Stimulated activated CD8-positive, alpha-beta memory T cell treated with anti-CD3 and anti-CD28 coated beads, Interleukin-7, amount 100 ng/mL, for 48 hours (primary cell): ENCODE data around the gene ANO9.

Experiments used
- DNase-seq, 2 donors: peaks; one replicate each; pipeline ENCODE4 v3.0.0-alpha.2; 2020; ENCODE audit warnings: low read depth in 1 of 2; ENCODE audit errors: extremely low read depth in 1 of 2

Gene ANO9, protein sequence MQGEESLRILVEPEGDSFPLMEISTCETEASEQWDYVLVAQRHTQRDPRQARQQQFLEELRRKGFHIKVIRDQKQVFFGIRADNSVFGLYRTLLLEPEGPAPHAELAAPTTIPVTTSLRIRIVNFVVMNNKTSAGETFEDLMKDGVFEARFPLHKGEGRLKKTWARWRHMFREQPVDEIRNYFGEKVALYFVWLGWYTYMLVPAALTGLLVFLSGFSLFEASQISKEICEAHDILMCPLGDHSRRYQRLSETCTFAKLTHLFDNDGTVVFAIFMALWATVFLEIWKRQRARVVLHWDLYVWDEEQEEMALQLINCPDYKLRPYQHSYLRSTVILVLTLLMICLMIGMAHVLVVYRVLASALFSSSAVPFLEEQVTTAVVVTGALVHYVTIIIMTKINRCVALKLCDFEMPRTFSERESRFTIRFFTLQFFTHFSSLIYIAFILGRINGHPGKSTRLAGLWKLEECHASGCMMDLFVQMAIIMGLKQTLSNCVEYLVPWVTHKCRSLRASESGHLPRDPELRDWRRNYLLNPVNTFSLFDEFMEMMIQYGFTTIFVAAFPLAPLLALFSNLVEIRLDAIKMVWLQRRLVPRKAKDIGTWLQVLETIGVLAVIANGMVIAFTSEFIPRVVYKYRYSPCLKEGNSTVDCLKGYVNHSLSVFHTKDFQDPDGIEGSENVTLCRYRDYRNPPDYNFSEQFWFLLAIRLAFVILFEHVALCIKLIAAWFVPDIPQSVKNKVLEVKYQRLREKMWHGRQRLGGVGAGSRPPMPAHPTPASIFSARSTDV

DNA sequence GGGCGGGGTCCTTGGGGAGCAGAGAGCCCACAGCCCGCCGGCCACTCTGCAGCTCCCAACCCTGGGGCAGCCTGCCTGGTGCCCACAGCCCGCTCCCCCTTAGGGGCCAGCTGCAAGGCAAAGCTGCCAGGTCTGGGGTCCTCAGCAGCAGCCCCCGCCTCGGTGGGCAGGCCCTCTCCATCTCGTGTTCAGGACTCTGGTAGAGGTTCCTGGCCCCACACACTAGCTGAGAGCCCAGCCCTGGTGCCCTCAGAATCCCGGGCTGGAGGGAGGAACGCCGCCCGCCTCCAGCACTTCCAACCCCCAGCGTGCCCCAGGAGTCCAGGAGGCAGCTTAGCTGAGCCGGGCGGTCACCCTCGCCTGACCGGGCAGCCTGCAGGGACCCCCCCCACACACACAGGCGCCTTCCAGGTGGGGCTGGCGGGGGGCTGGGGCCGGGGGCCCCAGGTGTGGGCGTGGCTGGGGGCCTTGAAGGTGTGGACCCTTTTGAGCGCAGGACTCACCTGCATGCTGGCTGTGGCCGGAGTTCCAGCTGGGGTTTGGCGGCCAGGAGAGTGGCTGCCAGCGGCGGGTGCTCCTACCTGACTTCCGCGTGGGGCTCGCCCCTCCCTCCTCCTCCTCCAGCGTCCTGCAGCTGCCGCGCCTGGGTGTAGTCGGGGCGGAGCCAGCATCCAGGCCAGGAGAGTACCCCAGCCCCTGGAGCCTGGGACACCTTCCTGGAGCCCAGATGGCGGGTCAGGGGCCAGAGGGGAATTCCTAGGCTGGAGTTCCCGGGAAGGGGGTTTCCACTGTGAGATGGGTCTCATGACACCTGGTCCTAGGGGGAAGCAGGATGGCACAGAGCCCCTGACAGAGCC is at the start of gene ANO9:
Gene ANO9 (minus strand): TSS at position 594 of the 857 bp plus-strand sequence. CDS start 85 bp downstream, at position 509.
- peak in 1 of 2 donors; percentile 43 for DNase-seq

DNA sequence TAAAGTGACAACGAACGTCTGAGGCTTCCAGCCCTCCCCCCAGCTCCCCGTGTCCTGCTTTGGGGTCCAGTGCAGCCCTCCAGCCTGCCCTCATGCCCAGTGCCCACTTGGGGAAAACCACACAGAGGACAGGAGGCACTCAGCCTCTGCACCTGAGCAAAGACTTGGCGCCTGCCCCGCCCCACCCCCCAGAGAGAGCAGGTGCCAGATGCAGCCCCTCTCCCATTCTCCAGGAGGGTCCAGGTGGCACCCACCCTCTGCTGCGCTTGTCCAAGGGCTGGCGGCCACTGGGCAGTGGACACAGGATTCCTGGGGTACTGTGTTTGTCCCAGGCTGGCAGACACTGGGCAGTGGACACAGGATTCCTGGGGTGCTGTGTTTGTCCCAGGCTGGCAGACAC is 49.5 kb upstream of the ANO9 start:
- DNase-seq: no peak

DNA sequence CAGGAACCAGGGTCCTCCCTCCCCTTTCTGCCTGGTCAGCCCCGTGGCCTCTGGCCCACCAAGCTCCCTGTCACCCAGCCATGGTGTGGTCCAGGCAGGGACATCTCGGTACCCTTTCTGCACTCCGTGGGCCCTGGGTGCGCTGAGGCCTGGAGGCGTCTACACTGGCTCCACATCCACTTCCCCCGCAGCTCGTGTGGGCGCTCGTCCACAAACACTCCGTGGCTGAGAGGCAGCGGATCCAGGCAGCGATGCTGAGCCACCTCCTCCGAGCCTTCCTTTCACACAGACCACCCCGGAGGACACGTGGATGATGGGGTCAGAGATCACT is 49.1 kb upstream of the ANO9 start:
- DNase-seq: no peak

DNA sequence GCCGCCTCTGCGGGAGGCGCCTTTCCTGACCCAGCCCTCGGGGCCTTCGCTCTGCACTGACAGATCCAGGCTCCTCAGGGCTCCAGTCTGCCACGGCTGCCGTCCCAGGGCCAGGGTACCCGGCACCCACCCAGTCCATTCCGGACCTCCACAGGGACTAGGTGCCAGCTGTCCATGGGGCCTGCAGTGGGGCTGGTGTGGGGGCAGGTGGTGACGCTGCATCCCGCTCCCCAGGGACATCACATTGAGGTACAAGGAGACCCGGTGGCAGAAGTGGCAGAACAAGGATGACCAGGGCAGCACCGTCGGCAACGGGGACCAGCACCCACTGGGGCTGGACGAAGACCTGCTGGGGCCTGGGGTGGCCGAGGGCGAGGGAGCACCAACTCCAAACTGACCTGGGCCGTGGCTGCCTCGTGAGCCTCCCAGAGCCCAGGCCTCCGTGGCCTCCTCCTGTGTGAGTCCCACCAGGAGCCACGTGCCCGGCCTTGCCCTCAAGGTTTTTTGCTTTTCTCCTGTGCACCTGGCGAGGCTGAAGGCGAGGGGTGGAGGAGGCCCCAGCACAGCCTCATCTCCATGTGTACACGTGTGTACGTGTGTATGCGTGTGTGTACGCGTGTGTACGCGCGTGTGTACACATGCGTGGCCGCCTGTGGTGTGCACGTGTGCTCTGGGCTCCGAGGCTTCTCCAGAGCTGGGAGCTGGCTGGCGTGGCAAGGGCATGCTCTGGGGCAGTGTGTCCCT is 48.5 kb upstream of the ANO9 start:
- no peak for DNase-seq

DNA sequence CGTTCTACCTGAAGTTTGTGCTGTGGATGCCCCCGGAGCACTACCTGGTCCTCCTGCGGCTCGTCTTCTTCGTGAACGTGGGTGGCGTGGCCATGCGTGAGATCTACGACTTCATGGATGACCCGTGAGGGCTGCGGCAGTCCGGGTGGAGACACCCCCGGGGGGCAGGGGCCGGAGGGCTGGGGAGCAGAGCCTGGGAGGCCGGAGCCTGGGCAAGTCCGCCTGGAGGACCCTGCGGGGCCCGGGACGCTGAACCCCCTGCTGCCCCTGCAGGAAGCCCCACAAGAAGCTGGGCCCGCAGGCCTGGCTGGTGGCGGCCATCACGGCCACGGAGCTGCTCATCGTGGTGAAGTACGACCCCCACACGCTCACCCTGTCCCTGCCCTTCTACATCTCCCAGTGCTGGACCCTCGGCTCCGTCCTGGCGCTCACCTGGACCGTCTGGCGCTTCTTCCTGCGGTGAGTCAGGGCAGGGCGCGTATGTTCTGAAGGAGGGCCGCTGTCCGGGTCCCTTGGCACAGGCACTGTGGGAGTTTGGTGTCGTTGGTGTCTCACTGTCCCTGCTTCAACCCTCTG is 47.9 kb upstream of the ANO9 start:
- DNase-seq: no peak

DNA sequence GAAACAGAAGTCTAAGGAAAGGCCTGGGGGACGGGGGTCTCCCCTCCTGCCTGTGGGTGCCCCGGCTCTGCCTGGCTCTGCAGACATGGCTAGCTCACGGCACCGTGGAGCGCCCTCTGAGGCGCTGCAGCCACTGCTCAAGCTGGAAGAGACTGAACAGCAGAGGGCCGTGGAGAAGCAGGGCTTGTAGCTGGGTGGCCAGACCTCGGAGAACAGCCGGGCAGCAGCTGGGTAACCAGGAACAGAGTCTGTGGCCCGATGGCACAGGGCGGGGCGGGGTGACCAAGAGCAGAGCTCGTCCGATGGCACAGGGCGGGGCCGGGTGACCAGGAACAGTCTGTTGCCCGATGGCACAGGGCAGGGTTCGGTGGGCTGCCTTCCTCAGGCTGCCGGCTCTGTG is 47.2 kb upstream of the ANO9 start:
- no peak for DNase-seq

DNA sequence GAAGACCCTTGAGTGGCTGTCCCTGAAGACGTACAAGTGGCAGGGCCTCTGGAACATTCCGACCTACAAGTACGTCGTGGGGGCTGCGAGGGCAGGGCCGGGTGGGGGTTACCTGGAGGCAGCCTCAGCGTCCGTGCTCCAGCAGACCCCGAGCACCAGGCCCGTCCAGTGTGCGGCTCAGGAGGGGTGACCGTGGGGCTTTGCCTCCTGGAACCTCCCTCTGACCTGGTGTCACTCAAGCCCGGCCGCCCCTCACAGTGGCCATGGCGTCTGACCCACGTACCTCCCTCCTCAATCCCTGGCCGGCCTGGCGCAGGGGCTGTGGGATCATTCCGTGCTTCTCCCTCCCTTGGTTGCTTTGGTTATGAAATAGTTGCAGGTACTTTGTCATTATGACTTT is 46.8 kb upstream of the ANO9 start:
- DNase-seq: no peak

DNA sequence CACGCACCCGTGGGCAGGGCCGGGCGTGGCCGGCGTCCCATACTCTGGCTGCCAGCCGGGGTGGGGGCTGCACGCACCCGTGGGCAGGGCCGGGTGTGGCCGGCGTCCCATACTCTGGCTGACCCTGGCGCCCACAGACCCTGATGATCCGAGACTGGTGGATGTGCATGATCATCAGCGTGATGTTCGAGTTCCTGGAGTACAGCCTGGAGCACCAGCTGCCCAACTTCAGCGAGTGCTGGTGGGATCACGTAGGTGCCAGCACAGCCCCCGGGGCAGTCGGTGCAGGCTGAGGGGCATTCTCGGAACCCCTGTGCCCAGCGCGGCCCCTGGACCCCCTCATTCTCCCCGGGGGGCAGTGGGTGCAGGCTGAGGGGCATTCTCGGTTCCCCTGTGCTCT is 46.3 kb upstream of the ANO9 start:
- no peak for DNase-seq

DNA sequence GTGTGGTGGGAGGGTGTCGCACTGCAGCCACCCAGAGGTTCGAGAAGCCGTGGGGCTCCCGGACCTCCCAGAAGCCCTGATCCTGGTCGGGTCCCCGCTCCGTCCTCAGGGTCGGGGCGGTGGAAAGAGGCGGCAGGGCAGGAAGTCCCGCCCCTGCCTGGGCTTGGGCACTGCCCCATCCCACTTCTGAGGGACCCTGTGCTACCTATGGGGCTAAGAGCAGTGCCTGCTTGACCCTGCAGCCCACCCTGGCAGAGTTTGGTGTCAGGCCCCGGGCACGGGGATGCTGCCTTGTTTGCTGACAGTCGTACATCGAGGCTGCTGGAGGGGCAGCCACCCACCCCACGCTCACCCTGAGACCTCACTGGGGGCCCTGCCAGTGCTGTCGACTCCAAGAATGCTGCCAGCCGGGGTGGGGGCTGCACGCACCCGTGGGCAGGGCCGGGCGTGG is 45.8 kb upstream of the ANO9 start:
- DNase-seq: no peak

DNA sequence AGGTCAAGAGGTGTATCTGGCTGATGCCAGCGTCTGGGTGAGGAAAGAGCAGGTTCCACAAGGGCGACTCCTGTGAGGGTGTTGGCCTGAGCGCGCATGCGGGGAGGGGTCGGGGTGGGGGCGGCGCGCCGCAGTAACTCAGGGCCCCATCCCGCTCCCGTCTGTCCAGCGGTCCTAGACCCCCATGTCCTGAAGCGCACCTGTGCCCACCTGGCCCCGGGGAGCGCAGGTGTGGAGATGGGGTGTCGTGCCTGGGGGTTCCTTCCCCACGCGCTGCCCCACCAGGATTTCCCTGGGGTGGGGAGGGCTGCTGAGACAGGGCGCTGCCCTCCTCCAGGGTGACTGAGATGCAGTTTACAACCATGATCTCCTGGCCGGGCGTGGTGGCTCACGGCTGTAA is 44.4 kb upstream of the ANO9 start:
- DNase-seq: no peak

DNA sequence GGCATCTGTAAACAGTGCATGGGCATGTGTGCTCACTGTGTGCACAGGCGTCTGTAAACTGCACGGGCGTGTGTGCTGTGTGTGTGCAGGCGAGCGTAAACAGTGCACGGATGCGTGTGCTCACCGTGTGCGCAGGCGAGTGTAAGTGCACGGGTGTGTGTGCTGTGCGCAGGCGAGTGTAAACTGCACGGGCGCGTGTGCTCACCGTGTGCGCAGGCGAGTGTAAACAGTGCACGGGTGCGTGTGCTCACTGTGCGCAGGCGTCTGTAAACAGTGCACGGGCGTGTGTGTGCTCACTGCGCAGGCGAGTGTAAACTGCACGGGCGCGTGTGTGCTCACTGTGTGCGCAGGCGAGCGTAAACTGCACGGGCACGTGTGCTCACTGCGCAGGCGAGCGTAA is 42.8 kb upstream of the ANO9 start:
- no peak for DNase-seq

DNA sequence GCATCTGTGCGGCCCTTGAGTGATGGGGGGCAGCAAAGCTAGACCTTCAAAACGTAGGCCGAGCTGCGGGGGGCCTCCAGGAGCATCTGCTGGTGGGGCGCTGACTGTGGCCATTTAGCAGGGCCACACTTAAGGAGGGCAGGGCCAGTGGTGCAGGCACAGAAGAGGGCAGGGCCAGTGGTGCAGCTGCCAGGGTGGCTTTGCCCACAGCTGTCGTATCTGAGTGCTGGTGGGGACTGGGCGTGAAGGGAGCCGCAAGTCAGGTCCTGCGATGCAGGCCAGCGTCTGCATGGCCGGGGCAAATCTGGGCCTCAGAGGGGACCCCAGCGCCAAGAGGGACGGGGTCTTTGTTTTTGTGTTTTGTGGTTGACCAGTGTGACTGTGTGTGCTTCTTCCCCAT is 37.5 kb upstream of the ANO9 start:
- DNase-seq: no peak

DNA sequence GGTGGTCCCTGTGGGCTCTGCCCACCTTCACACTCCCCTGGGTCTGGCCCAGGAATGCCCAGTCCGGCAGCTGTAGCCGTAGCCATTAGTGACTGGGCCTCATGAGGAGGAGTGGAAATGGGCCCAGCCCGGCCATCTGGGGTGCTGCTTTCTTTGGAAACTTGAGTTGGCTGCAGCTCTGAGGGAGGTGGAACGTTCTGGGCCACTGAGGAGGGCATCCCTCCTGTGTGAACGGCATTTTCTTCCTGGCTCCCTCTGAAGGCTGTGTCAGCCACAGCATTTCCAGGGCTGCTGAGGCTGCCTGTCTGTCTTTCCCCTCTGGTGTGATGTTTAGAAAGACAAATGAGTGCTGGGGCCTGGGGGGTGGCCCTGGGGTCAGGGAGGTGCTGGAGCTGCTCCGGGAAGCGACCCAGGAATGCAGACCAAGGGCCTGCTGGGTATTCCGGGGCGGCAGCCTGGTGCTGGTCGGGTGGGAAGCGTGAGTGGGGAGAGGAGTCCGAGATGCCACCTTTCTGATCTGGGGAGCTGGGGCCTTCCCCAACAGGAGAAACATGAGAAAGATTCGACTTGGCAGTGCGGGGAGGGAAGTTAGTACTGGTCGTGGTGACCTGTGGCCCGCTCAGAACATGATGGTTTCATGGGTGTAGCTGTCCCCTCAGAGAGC is 35.4 kb upstream of the ANO9 start:
- no peak for DNase-seq

DNA sequence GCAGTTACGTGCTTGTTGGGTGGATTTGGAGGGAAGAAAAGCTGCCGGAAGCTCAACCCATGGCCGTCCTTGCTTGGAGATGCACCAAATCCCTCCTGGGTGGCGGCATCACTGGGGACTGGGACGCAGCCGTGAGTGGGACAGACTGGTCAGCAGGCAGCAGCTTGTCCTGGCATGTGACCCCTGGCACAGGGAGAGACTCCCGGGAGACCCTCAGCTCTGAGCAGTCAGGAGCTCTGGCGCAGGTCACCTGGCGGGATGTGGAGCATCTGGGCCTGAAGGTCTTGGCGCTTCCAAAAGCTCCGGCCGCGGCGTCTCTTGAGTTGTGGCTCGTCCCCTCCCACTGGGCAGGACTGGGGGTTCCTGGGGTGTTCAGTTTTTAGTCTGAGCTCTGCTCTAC is 34.6 kb upstream of the ANO9 start:
- DNase-seq: no peak

DNA sequence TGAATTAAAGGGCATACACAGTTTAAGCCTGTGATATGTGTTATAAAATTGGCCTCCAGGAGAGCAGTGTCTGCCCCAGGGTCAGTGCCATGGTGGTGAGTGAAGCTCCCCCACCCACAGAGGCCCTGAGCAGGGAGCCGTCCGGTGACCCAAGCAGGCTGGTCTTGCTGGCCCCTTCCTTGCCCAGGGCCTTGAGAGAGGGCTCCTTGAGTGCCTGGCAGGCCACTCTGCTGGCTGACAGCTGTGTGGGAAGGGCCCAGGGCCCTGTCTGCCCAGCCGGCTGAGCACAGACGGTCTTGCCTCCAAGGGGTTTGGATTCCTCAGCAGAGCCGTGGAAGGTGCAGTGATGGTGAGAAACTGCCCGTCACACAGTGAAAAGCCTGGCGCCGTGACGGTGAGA is 34.1 kb upstream of the ANO9 start:
- DNase-seq: no peak

DNA sequence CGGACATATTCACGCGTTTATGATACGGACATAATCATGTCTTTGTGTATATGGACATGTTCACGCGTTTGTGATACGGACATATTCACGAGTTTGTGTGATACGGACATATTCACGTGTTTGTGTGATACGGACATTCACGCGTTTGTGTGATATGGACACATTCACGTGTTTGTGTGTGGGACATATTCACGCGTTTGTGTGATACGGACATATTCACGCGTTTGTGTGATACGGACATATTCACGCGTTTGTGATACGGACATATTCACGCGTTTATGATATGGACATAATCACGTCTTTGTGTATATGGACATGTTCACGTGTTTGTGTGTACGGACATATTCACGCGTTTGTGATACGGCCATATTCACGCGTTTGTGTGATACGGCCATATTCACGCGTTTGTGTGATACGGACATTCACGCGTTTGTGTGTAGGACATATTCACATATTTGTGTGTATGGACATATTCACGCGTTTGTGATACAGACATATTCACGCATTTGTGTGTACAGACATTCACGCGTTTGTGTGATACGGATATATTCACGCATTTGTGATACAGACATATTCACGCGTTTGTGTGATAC is 33.2 kb upstream of the ANO9 start:
- DNase-seq: no peak

DNA sequence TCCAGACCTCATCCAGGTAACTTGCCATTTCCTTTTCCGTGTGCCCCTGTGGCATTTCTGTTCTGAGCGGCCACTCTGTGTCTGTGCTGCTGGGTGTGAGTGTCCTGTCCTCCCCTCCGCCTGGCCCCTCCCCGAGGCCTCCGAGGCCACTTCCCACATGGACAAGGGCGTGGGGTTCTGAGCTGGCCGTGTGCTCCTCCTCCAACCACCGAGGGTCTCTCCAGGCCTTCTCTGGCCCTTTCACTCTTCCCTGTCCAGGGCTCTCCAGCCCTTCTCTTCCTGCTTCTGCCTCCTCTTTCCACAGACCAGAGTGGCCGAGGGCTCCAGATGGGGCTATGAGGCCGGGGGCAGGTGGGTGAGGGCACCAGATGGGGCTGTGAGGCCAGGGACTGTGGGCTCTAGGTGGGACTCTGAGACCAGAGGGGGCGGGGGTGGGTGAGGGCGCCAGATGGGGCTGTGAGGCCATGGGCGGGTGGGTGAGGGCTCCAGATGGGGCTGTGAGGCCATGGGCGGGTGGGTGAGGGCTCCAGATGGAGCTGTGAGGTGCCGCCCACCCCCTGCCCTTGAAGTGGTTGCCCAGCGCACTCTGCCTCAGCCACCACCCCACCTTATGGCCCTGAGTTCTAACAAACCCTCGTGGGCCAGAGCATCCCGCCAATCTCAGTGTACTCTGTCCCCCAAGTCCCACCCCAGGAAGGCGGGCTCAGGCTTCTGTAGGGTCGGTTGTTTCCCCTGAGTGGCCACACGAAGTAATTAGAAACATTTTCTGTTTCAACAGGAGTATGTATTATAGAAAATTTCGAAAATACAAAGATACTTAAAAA is 32.4 kb upstream of the ANO9 start:
- no peak for DNase-seq

DNA sequence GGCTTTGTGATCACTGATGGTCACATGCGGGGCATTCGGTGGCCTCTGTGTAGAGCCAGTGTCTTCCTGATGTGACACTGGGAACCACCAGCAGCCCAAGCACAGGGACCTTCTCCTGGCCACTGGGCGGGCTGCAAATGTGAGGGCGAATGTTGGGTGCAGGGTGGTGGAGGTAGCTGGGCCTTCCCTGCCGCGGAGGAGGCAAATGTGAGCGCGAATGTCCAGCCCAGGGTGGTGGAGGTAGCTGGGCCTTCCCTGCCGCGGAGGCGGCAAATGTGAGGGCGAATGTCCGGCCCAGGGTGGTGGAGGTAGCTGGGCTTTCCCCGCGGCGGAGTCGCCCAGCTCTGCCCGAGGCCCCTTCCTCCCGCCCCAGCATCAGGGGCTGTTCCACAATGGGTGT is 31.6 kb upstream of the ANO9 start:
- no peak for DNase-seq

DNA sequence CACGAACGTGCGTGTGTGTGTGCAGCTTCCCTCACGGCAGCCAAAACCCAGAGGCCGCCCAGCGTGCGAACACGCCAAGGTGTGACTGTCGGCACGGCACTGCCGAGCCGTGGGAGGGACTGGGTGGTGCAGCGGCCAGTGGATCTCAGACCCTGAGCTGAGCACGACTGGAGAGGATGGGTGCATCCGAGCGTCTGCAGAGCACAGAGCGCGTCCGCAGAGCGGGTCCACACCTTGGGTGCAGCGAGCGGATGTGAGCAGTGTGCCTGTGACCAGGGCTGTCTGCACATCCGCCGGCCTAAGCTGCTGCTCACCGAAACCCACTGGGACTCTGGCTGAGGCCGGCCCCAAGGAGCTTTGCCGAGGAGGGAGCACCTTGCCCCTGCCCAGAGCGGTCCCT is 31.0 kb upstream of the ANO9 start:
- DNase-seq: no peak
